SK-N-SH treated with all-trans-retinoic acid at 6 μM for 48 hours (cell line): Measurements from ENCODE around the gene MTIF2.
"Not testable (repeated sequence)": the region's sequence is repeated elsewhere in the genome, so short reads cannot be mapped to it uniquely, and the experiment has no call there.

Source experiments
- CSRNP3 ChIP-seq: fragments of 250-450 bp; sonication (Bioruptor Pico); IDR thresholded peaks from 2 replicates; pipeline ENCODE4 v1.5.1; 2021; ENCODE audit warnings: mild to moderate bottlenecking, moderate library complexity
- ESRRG ChIP-seq: fragments of 250-450 bp; sonication (Bioruptor Pico); IDR thresholded peaks from 2 replicates; pipeline ENCODE4 v1.6.1; 2021; ENCODE audit warnings: mild to moderate bottlenecking
- GLIS3 ChIP-seq: fragments of 250-450 bp; sonication (Bioruptor Pico); IDR thresholded peaks from 2 replicates; pipeline ENCODE4 v1.5.0; 2020; ENCODE audit warnings: mild to moderate bottlenecking, moderate library complexity
- POU6F1 ChIP-seq: fragments of 250-450 bp; sonication (Bioruptor Pico); IDR thresholded peaks from 2 replicates; pipeline ENCODE4 v1.8.0; 2021; ENCODE audit warnings: low read depth, mild to moderate bottlenecking, moderate library complexity, borderline replicate concordance
- RARB ChIP-seq: fragments of 250-450 bp; sonication (Bioruptor Pico); IDR thresholded peaks from 2 replicates; pipeline ENCODE4 v1.8.0; 2021; ENCODE audit warnings: mild to moderate bottlenecking, moderate library complexity
- SNAI2 ChIP-seq: fragments of 250-450 bp; sonication (Bioruptor Pico); IDR thresholded peaks from 2 replicates; pipeline ENCODE4 v1.5.0; 2020; ENCODE audit warnings: mild to moderate bottlenecking, moderate library complexity
- TCF4 ChIP-seq: fragments of 250-450 bp; sonication (Bioruptor Pico); IDR thresholded peaks from 2 replicates; pipeline ENCODE4 v1.8.0; 2021; ENCODE audit warnings: mild to moderate bottlenecking, moderate library complexity, borderline replicate concordance
- TSHZ2 ChIP-seq: fragments of 250-450 bp; sonication (Bioruptor Pico); IDR thresholded peaks from 2 replicates; pipeline ENCODE4 v1.5.0; 2020; ENCODE audit warnings: mild to moderate bottlenecking, moderate library complexity
- ZFP30 ChIP-seq: fragments of 450-650 bp; formaldehyde crosslinking; IDR thresholded peaks from 2 replicates; pipeline ENCODE4 v1.5.0; 2022; ENCODE audit warnings: mild to moderate bottlenecking, moderate library complexity
- ZNF70 ChIP-seq: fragments of 450-650 bp; formaldehyde crosslinking; IDR thresholded peaks from 2 replicates; pipeline ENCODE4 v1.5.0; 2020; ENCODE audit warnings: mild to moderate bottlenecking, moderate library complexity

- not testable (repeated sequence) for TF ChIP-seq RARB (CRISPR knock-in tag); ESRRG (CRISPR knock-in tag); GLIS3 (CRISPR knock-in tag); ZFP30 (CRISPR knock-in tag); CSRNP3; TSHZ2; ZNF70 (CRISPR knock-in tag); TCF4 (CRISPR knock-in tag); POU6F1 (CRISPR knock-in tag); SNAI2 (CRISPR knock-in tag)
These were observed 5.3 kb upstream of the MTIF2 start for GRCh38 chr2:55274346-55274745.
